ENCODE results near the gene TRABD2B. TPM values are rescaled to one million over a fixed set of nuclear protein-coding genes. Genes with fewer than 3 reads are reported as not detected.

Gene TRABD2B
- total RNA-seq, 4 donors from 2014 or later = 0.35 to 2.5 (median 0.88) TPM

DNA sequence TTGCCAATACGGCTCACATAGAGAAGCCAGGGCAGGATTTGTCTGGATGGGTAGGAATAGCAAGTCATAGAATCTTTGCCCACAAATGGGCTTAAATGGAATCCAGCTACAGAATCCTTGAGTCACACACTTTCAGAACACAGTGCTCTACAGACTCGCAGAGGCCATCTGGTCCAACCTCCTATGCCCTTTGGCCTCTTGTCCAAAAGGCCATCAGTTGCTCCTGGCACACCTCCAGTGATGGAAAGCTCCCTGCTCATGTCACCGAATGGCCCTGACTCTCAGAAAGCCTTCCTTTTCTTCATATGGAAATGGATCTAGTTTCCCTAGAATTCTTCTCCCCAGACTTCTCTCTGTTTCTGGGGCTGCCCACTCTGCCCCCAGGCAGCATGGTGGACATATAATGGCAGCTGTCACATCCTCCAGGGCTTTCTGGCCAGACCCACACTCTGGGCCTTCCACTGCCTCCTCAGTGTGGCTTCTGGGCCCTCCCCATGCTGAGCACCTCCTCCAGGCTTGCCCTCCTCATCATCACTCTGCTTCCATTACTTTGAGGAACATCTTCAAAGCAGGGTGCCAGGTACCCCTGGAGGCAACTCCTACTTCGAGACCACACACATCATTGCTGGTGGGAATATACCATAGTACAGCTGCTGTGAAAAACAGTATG lies 33.6 kb upstream of the TRABD2B start:
- DNase-seq = peak in 1 of 3 donors; percentile 68
- H3K9me3 ChIP-seq = no peaks in the 10 kb centered on the region
- no peak overlapping the region for H3K4me3 ChIP-seq
- no peaks in the 10 kb centered on the region for H3K36me3 ChIP-seq
- no peak overlapping the region for H3K27ac ChIP-seq
- no peaks in the 10 kb centered on the region for H3K27me3 ChIP-seq
- TF ChIP-seq POLR2A (IDR thresholded peaks at IDR 0.05) = no peak
- no peaks in the 10 kb centered on the region for H3K4me1 ChIP-seq

DNA sequence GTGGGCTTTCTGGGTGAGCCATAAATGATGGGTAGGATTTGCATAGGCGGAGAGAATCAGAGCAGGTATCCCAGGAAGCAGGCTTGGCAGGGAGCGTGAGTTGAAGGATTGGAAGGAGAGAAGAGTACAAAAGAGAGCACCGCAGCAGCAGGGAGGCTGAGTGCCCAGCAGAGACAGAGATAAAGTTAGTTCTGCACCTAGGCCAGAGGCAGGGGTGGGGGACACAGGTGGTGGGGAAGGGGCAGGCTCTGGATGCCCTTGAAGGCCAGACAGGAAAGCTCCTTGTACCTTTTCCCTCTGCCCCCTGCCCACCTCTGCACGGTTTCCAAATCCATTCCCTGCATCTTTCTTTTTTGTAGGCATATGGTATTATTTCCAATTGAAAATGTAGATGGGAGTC lies 33.0 kb upstream of the TRABD2B start:
- Histone ChIP-seq H3K27me3 (no peaks in the 10 kb centered on the region), H3K36me3 (no peaks in the 10 kb centered on the region), H3K4me3 (no peak overlapping the region), H3K9me3 (no peaks in the 10 kb centered on the region), H3K27ac (no peak overlapping the region), H3K4me1 (no peaks in the 10 kb centered on the region)
- DNase-seq = no peak
- no peak for TF ChIP-seq POLR2A (IDR thresholded peaks at IDR 0.05)

DNA sequence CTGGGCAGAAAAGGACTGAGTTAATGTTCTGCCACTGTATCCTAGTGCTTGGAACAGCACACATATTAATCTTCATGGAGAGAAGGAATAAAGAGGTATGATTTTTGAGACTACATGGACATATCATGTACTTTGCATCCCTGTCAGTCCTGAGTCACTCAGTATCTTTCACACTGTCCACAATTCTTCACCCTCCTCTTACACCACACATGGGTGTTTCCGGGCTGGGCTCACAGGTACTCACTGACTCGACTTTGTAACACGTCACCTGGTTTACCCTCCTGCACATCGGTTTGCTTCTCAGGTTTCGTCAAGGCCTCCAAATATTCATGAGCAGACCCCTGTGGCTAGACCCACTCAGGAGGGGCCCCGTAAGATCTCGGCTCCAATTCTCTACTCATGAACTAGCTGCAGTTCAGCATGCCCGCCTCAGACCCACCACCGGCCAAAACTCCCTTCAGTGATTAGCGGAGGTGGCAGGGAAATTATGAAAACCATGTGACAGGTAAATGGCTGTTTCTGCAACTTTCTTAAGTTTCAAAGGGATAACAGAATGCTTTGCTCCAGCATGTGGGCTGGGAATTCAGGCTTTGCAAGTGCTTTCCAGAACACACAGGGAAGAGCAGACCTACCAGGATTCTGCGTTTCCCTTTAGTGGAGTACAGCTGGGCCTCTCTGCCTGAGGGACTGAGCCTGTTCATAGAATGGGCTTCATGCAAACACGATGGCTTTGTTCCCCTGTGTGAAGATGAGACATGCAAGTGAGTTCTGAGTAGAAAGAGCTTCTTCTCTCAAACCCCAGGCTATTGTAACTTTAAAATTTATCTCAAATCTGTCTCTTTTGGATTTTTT lies 31.3 kb upstream of the TRABD2B start:
- no peaks in the 10 kb centered on the region for H3K4me1 ChIP-seq
- H3K27me3 ChIP-seq = no peaks in the 10 kb centered on the region
- no peak overlapping the region for H3K27ac ChIP-seq
- DNase-seq = no peak
- no peaks in the 10 kb centered on the region for H3K36me3 ChIP-seq
- H3K9me3 ChIP-seq = no peaks in the 10 kb centered on the region
- H3K4me3 ChIP-seq = no peak overlapping the region
- TF ChIP-seq, protein P1, sequence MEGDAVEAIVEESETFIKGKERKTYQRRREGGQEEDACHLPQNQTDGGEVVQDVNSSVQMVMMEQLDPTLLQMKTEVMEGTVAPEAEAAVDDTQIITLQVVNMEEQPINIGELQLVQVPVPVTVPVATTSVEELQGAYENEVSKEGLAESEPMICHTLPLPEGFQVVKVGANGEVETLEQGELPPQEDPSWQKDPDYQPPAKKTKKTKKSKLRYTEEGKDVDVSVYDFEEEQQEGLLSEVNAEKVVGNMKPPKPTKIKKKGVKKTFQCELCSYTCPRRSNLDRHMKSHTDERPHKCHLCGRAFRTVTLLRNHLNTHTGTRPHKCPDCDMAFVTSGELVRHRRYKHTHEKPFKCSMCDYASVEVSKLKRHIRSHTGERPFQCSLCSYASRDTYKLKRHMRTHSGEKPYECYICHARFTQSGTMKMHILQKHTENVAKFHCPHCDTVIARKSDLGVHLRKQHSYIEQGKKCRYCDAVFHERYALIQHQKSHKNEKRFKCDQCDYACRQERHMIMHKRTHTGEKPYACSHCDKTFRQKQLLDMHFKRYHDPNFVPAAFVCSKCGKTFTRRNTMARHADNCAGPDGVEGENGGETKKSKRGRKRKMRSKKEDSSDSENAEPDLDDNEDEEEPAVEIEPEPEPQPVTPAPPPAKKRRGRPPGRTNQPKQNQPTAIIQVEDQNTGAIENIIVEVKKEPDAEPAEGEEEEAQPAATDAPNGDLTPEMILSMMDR (IDR thresholded peaks at IDR 0.05) = no peak
- TF ChIP-seq POLR2A (IDR thresholded peaks at IDR 0.05) = no peak

DNA sequence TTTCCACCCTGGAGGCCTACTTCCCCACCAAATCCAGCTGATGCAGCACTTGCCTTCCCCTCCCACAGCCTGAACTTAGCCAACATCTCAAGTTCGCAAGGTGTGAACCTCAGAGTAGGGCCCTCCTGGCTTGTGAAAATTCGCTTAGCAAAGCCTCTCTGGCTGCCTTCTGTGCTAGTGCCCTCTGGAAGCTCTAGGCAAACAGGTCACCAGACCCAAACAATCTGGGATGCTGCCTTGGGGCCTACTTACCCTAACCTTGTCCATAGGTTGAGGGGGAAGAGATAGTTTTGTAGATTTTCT lies 30.3 kb upstream of the TRABD2B start:
- H3K36me3 ChIP-seq = no peaks in the 10 kb centered on the region
- H3K4me1 ChIP-seq = no peaks in the 10 kb centered on the region
- H3K4me3 ChIP-seq = no peak overlapping the region
- H3K27me3 ChIP-seq = no peaks in the 10 kb centered on the region
- TF ChIP-seq, protein P1 (IDR thresholded peaks at IDR 0.05) = no peak
- no peak for TF ChIP-seq POLR2A (IDR thresholded peaks at IDR 0.05)
- no peak for DNase-seq
- no peaks in the 10 kb centered on the region for H3K9me3 ChIP-seq
- no peak overlapping the region for H3K27ac ChIP-seq

DNA sequence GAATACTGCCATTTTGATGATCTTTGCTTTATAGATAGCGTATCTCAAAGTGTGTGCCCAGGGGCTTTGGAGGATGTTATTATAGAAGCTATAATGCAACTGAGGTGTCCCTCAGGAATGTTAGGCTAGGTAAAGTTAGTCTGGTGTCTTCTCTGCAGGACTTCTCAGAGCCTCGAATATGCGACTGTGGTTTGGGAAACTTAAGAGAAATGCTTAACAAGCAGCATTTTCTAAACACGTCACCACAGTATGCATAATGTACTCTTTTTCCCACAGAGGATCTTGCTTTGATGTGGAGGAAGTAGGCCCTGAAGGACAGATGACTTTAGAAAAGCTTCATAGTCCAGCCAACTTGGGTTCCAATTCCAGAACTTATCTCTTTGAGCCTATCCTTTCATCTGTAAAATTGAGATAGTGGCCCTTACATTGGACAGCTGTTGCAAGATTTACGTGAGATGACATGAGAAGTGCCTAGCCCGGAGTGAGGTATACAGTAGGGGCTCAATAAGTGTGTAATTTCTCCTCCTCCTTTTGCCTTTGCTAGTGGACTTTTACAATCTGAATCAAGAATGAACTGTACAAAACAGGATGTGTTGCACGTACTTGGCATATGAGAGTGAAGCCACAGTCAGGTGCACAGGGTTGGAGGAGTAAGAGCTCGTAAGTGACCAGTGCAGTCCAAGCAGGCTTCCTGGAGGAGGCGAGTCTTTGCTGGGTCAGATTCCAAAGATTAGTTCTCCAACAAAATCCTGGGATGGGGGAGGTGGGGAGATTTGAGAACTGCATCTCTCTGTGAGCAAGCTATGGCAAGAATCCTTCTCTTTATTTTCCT lies 29.7 kb upstream of the TRABD2B start:
- no peaks in the 10 kb centered on the region for H3K9me3 ChIP-seq
- no peak overlapping the region for H3K4me3 ChIP-seq
- no peaks in the 10 kb centered on the region for H3K36me3 ChIP-seq
- H3K27ac ChIP-seq = no peak overlapping the region
- no peaks in the 10 kb centered on the region for H3K4me1 ChIP-seq
- TF ChIP-seq, protein P1 (IDR thresholded peaks at IDR 0.05) = no peak
- TF ChIP-seq POLR2A (IDR thresholded peaks at IDR 0.05) = no peak
- no peaks in the 10 kb centered on the region for H3K27me3 ChIP-seq
- DNase-seq = no peak

DNA sequence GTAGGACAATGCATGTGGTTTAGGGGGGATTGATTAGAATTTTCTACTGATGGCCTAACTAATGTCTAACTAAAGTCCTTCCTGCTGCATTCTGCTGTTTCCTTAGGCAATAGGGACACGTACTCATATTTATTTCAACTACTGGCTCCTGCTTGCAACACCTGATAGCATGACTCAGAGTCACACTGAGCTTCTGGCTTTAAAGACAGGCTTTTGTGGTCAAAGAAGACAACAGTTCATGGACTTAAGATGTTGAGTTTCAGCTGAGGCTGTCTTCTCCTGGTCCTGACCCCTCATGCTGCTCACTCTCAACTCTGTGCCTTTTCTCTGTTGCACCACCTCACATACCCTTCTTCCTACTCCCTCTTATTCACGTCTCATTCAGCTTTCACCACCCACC lies 29.1 kb upstream of the TRABD2B start:
- no peak for DNase-seq
- TF ChIP-seq POLR2A (IDR thresholded peaks at IDR 0.05) = no peak
- TF ChIP-seq, protein P1 (IDR thresholded peaks at IDR 0.05) = no peak
- no peaks in the 10 kb centered on the region for H3K36me3 ChIP-seq
- no peak overlapping the region for H3K4me3 ChIP-seq
- no peak overlapping the region for H3K27ac ChIP-seq
- H3K27me3 ChIP-seq = no peaks in the 10 kb centered on the region
- H3K9me3 ChIP-seq = no peaks in the 10 kb centered on the region
- no peaks in the 10 kb centered on the region for H3K4me1 ChIP-seq
